Hematopoietic multipotent progenitor cell treated with erythropoietin and hydrocortisone succinate and interleukin-3 and kit ligand, for 4 days (in vitro differentiated cells): ENCODE data around the gene CDK18.

Experiments
- DNase-seq: peaks from one replicate; pipeline ENCODE4 v3.0.0-alpha.2; 2015

CDK18 gene

DNA sequence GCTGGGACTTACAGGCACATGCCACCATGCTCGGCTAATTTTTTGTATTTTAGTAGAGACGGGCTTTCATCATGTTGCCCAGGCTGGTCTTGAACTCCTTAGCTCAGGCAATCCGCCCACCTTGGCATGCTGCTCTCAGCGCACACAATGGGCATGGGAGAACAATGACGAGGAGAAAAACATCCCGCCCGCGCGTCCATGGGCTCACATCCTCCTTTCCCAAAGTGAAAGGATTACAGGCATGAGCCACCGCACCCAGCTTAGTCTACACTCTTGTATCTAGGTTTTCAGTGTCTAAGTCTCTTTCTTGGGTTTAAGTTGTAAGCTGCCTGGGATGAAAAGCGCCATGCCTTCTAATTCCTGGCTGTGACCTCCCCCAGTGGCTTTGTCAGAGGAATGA is 37.9 kb downstream of the CDK18 start:
- no peak for DNase-seq

DNA sequence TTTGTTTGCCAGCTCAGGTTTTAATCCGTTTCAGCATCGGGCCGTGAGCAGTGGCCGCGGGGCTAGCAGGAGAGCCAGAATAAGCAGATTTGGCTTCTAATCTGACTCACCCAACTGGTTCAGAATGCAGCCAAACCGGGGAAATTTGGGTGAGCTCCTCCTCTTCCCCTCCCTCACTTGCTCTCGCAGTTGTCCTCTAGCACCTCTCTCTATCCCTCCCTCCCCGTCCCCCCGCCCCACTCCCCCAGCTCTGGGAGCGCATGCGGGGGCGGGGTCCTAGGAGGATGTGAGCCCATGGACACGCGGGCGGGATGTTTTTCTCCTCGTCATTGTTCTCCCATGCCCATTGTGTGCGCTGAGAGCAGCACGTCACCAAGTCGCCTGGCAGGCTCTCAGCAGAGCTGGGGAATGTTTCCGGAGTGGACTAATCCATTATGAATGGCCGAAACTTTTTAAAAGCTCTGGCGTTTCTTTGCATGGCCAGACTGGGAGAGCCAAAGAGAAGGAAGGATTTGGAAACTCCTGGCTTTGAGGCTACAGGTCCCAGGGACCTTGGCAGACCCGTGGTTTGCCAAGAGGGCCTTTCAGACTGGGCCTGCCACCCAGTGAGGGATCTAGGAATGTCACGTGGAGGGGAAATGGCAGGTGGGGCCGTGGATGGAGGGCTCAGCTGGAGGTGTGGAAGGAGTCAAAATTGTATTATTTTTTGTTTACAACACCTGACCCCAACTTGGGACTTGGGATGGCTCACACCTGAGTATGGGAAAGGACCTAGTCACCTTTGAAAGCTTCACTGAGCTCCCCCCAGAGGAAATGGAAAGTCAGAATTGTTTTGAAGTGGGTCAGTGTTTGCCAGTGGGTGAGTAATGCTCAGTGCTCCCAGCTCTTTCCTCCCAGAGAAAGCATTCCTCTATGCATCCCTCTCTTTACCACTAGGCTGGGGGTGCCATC is 39.2 kb downstream of the CDK18 start:
- DNase-seq = peak; percentile 65

GRCh38 chr1:205545001-205545919 is 40.8 kb downstream of the CDK18 start:
- no peak for DNase-seq

GRCh38 chr1:205545991-205546390 is 41.5 kb downstream of the CDK18 start:
- DNase-seq = no peak

- no peak for DNase-seq
Measured at GRCh38 chr1:205546541-205546940, 42.1 kb downstream of the CDK18 start.

- DNase-seq = no peak
Measured at GRCh38 chr1:205547936-205548827, 43.7 kb downstream of the CDK18 start.

- DNase-seq = no peak
Measured at GRCh38 chr1:205554026-205554811, 49.8 kb downstream of the CDK18 start.

- no peak for DNase-seq
Measured at GRCh38 chr1:205561501-205562203, 57.2 kb downstream of the CDK18 start.

GRCh38 chr1:205563927-205564441 is 59.5 kb downstream of the CDK18 start:
- no peak for DNase-seq

DNA sequence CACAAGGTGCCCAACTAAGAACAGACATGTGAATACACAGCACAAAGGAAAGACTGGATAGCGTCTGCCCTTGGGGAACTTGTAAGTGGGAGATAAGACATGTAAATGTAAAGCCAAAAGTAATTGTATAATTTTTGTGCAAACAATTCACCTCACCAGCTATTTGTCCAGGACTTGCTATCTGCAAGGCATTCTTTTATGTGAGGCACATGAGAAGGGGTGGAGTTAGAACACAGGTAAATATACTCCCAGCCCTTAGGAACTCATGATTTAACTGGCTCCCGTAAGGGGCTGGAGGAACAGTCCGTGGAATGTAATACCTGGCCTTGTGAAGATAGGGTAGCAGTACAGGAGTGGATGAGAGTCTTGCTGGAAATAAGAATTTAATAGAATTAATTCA is 61.3 kb downstream of the CDK18 start:
- DNase-seq = no peak

GRCh38 chr1:205567716-205568115 is 63.2 kb downstream of the CDK18 start:
- DNase-seq = no peak

DNA sequence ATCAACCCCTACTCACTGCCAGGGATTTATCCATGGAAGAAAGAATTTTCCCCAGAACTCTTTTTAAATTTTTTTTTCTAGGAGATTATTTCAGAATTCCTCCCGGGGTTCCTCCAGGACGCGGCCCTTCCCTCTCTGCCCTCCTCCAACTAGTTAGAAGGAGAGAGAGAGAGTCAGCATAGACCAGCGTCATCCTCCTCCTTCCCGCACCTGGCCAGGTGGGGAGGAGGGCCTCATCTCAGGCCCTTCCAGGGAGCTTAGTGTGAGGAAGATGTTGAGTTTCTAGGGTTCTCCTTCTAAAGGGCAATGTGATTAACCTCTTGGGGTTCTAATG is 63.6 kb downstream of the CDK18 start:
- no peak for DNase-seq

GRCh38 chr1:205568469-205569361 is 64.2 kb downstream of the CDK18 start:
- peak; percentile 28 for DNase-seq

DNA sequence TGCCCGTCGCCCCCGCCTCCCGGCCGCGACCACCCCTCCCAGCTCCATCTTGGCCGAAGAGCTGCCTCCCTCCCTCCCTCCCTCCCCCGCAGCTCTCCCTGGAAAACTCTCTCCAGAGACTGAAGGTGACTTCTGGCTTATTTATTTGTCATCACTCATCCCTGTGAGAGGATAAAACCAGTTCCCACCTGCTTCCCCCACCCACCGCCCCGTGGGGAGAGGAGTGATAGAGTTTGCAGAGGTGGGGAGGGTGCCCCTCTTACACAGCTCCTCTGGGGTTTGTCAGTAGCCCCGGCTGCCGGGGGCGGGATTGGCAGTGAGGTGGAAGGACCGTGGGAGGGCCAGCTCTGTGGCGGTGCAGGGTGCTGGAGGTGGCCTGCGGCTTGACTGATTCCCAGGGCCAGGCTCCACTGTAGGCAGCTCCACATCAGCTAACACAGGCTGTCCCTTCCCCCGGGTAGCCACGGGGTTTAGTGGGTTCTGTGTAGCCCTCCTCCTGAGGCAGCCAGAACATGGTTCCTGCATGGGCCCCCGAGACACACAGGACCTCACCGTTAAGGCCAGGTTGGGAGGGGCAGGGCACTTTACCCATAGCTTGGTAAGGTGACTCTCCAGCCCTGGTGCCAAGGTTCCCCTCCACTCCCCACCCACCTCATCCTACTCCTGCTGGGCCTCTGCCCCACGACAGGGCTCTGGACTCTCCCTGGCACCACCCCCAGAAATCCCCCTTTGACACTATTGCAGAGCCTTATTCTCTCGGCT is 65.1 kb downstream of the CDK18 start:
- no peak for DNase-seq

DNA sequence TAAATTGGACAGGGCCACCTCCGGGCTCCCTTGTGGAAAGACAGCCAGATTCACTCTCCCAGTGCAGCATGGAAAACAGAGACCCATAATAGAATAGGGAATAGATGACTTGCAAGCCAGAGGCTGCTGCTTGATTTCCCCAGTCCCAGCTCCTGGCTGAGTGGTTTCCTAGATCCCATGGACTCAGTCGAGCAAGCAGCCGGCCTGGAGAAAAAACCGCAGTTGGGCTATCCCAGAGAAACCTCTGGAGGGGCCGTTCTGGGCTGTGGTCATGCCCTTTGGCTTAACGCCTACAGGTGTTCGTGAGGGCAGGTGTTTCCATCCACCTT is 65.7 kb downstream of the CDK18 start:
- DNase-seq = no peak

DNA sequence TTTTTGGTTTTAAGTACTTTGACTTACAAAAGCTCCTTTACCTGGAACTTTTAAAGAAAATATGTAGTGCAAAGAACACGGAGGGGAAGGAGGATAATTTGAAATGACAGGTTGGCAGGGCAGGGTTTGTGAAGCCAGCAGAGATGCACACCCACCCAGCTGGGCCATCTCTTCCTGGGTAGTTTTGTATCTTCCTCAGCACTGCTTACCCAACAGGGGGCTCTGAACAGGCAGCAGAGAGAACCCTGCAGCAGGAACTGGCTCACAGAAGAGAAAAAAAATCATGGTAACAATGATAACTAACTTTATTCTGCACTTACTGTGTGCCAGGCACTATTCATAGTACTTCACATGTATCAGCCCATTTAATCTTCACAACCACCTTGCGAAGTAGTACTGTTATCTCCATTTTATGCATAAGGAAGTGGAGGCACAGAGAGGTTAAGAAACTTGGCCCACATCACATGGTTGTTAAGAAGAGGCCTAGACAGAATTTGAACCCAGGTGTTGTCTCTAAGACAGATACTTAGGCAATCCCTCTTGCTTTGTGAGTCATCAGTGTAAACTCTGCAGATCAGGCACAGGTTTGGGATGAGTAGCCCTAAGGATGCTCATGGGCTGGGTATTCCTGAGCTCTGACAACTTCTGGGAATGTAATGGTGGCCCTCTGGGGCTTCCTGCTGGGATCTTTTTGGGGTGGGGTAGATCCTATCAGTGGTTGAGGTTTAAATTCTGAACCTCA is 66.5 kb downstream of the CDK18 start:
- DNase-seq = peak; percentile 50

- no peak for DNase-seq
Measured at GRCh38 chr1:205571747-205572146, 67.3 kb downstream of the CDK18 start.

- no peak for DNase-seq
Measured at GRCh38 chr1:205572421-205572820, 68.0 kb downstream of the CDK18 start.
